ENCODE measurements around the gene TMEM269.

- TF ChIP-seq CTCF (conservative IDR thresholded peaks at IDR 0.05; ENCODE audit: low read depth, low read length) = no peak
- TF ChIP-seq EZH2 (IDR thresholded peaks at IDR 0.05; ENCODE audit: borderline replicate concordance, low read depth, low read length, poor library complexity, severe bottlenecking) = no peak
Measured at GRCh38 chr1:42784946-42785693, at the start of gene TMEM269.

Measured in A673 (cell line).